Colonic mucosa (tissue), 4 donors: ENCODE measurements around the gene LHX2. TPM values are rescaled to one million over a fixed set of nuclear protein-coding genes. Genes with fewer than 3 reads are reported as not detected.

Experiments used
- DNase-seq: peaks from one replicate; pipeline ENCODE4 v3.0.0-alpha.2; 2020
- H3K27ac ChIP-seq: fragments of 200-600 bp; one replicate; pipeline ENCODE4 v1.8.0; 2021
- H3K27me3 ChIP-seq: fragments of 200-600 bp; one replicate; pipeline ENCODE4 v1.8.0; 2021
- H3K36me3 ChIP-seq: fragments of 200-600 bp; one replicate; pipeline ENCODE4 v1.8.0; 2021
- H3K4me1 ChIP-seq: fragments of 200-600 bp; one replicate; pipeline ENCODE4 v1.8.0; 2021; ENCODE audit warnings: mild to moderate bottlenecking
- H3K4me3 ChIP-seq: fragments of 200-600 bp; one replicate; pipeline ENCODE4 v1.8.0; 2021
- H3K9ac ChIP-seq, 2 donors: one replicate each; pipeline ENCODE4 v1.7.0; 2013; ENCODE audit warnings: control low read depth in 2 of 2, low read depth in 2 of 2, low read length in 2 of 2
- H3K9me3 ChIP-seq: fragments of 200-600 bp; one replicate; pipeline ENCODE4 v1.8.0; 2021
- intact Hi-C: fragments of 100-400 bp; cut with DNase I; formaldehyde crosslinking; loops from one replicate; pipeline ENCODE4 v1.14.1; 2022
- total RNA-seq, 2 donors: library from RNA; stranded (reverse); fragmentation: NEBNext Ultra II Directional in 1 of 2; extraction: Animal tissue kit (Norgen Biotek cat#: 25700) in 1 of 2; gene quantifications; one replicate each; pipeline ENCODE4 v1.2.1, GENCODE V29; 2021
- TF ChIP-seq, protein P1 (sequence below): fragments of 200-600 bp; IDR thresholded peaks from one replicate; pipeline ENCODE4 v1.8.0; 2022; ENCODE audit warnings: antibody characterized with exemption, mild to moderate bottlenecking
- donor health status: healthy.
- donor health status: DM: no; HTN: no; CAD: no.
- donor health status: DM: no; HTN: no; CAD: no.

Gene LHX2
- total RNA-seq, 2 donors from 2014 or later: 0.10 TPM; not detected in 1

DNA sequence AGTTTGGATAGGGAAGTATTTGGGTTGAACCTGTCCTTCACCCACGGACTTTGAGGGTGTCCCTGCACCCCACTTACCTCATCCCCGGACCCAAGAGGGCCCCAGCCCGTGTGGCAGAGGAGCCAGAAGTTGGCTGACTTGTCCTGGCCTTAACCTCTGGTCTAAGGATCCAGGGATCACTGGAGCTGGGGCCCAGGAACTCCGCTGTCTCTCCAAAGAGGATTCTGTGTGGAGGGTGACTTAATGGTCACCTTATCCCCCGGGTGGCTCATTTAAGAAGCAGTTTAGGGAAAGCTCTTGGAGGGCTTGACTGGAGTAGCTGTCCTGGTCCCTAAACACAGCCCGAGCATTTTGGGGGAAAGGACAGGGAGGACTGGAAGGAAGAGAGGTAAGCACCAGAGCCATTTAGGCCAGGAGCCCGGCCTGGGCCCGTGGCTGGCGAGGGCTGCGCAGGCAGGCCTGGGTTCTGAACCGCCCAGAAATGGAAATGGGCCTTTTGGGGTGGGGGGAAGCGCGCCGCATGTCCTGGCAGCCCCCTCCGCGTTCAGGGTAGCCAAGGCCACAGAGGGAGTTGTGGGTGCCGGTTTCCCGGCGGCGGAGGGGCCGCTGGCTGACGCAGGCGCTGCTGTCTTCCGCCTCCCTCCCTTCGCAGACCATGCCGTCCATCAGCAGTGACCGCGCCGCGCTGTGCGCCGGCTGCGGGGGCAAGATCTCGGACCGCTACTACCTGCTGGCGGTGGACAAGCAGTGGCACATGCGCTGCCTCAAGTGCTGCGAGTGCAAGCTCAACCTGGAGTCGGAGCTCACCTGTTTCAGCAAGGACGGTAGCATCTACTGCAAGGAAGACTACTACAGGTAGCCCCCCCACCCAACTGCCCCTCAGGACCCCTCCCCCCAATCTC lies 2.0 kb downstream of the LHX2 start:
- TF ChIP-seq, protein P1, sequence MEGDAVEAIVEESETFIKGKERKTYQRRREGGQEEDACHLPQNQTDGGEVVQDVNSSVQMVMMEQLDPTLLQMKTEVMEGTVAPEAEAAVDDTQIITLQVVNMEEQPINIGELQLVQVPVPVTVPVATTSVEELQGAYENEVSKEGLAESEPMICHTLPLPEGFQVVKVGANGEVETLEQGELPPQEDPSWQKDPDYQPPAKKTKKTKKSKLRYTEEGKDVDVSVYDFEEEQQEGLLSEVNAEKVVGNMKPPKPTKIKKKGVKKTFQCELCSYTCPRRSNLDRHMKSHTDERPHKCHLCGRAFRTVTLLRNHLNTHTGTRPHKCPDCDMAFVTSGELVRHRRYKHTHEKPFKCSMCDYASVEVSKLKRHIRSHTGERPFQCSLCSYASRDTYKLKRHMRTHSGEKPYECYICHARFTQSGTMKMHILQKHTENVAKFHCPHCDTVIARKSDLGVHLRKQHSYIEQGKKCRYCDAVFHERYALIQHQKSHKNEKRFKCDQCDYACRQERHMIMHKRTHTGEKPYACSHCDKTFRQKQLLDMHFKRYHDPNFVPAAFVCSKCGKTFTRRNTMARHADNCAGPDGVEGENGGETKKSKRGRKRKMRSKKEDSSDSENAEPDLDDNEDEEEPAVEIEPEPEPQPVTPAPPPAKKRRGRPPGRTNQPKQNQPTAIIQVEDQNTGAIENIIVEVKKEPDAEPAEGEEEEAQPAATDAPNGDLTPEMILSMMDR: no peak
- H3K4me3 ChIP-seq: no peak overlapping the region
- no peak for DNase-seq
- no peak overlapping the region for H3K9ac ChIP-seq
- H3K27me3 ChIP-seq: peaks cover 100% of the 10 kb centered on the region
- H3K36me3 ChIP-seq: no peaks in the 10 kb centered on the region
- H3K9me3 ChIP-seq: no peaks in the 10 kb centered on the region
- intact Hi-C loops: no loop called here
- H3K4me1 ChIP-seq: peaks cover 26% of the 10 kb centered on the region
- H3K27ac ChIP-seq: no peak overlapping the region

DNA sequence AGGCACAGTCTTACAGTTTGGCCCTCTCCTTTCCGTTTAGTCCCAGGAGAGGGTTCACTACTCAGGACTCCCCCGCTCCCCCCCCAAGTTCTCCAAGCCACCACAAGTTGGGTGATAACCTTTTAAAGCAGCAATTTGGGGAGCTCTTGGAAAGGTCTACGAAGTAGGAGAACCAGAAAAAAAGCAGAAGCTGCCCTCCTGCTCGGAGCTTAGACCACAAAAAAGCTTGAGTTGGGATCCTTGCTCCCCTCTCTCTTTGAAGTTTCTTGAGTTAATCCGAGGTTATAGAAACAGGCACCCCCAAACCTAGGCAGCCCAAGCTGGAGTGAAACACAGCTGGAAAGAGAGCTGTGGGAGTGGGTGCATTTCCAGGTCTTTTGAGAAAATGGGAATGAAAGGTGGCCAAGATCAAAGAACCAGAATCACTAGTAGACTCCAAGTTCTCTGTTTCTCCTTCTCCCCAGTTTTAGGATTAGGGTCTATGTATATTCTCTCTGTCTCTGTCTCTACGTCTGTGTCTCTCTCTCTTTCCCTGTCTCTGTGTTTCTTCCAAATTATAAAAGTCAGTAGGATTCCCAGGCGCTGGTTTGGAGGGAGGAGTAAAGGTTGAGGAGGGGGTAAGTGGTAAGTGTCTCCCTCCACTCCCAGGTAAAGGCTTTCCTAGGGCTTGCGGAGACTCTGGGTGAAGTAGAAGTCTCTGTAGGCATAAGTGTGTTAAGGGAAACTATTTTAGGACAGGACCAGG lies 2.8 kb downstream of the LHX2 start:
- H3K27me3 ChIP-seq: peaks cover 99% of the 10 kb centered on the region
- no peak overlapping the region for H3K27ac ChIP-seq
- H3K9ac ChIP-seq: no peak overlapping the region
- H3K9me3 ChIP-seq: no peaks in the 10 kb centered on the region
- H3K4me3 ChIP-seq: no peak overlapping the region
- no peaks in the 10 kb centered on the region for H3K36me3 ChIP-seq
- intact Hi-C loops: no loop called here
- peaks cover 26% of the 10 kb centered on the region for H3K4me1 ChIP-seq
- TF ChIP-seq, protein P1: no peak
- DNase-seq: no peak

DNA sequence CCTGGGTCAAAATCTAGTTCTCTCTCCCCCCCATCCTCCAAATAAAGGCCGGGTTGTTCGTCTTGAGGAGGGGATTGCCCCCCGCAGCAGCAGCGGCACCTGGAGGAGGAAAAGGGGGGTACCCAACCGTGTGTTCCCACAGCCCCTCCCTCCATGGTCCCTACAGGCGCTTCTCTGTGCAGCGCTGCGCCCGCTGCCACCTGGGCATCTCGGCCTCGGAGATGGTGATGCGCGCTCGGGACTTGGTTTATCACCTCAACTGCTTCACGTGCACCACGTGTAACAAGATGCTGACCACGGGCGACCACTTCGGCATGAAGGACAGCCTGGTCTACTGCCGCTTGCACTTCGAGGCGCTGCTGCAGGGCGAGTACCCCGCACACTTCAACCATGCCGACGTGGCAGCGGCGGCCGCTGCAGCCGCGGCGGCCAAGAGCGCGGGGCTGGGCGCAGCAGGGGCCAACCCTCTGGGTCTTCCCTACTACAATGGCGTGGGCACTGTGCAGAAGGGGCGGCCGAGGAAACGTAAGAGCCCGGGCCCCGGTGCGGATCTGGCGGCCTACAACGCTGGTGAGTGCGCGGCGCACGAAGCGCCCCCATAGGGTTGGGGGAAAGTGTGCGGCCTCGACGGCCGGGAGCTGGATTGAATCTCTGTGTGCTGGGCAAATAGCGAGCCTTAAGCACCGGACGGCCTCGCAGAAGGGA lies 3.5 kb downstream of the LHX2 start:
- Histone ChIP-seq H3K9ac (no peak overlapping the region), H3K27me3 (peaks cover 97% of the 10 kb centered on the region), H3K36me3 (no peaks in the 10 kb centered on the region), H3K9me3 (no peaks in the 10 kb centered on the region), H3K27ac (no peak overlapping the region), H3K4me3 (no peak overlapping the region), H3K4me1 (peaks cover 26% of the 10 kb centered on the region)
- TF ChIP-seq, protein P1: no peak
- DNase-seq: no peak
- intact Hi-C loops: no loop called here

DNA sequence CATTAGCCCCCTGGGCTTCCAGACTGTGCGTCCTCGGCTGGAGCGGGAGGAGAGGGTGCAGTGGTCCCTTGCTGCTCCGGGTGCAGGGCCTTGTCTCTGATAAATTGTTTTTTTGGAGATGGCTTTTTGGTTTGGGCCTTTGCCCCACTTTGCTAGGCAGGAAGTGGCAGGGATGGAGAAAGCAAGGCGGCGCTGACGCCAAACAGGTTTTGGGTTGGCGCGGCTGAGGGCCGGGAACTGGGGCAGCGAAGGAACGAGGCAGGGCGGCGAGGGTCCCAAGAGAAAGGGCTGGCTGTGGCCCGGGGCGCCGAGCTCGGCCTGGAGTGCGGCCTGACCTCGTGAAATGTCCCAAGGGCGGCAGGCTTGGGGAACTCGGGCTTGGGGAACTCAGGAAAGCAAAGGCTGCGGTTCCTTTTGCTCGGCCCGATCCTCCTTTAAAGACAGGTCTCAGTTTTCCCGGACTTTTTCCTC lies 4.1 kb downstream of the LHX2 start:
- intact Hi-C loops: no loop called here
- TF ChIP-seq, protein P1: no peak
- Histone ChIP-seq H3K27me3 (peaks cover 97% of the 10 kb centered on the region), H3K27ac (no peak overlapping the region), H3K4me3 (no peak overlapping the region), H3K9me3 (no peaks in the 10 kb centered on the region), H3K36me3 (no peaks in the 10 kb centered on the region), H3K4me1 (peaks cover 26% of the 10 kb centered on the region), H3K9ac (no peak overlapping the region)
- DNase-seq: no peak
